ENCODE data around the gene CEP43.

The CEP43 gene

GRCh38 chr6:167045828-167046580, 46.8 kb downstream of the CEP43 start:
- TF ChIP-seq CTCF (IDR thresholded peaks at IDR 0.05; ENCODE audit: low read length, missing control alignments) = peak; percentile 5
- DNase-seq (ENCODE audit: low read depth) = no peak
- H3K4me3 ChIP-seq (replicated peaks; ENCODE audit: low read depth, low read length) = no peak overlapping the region

DNA sequence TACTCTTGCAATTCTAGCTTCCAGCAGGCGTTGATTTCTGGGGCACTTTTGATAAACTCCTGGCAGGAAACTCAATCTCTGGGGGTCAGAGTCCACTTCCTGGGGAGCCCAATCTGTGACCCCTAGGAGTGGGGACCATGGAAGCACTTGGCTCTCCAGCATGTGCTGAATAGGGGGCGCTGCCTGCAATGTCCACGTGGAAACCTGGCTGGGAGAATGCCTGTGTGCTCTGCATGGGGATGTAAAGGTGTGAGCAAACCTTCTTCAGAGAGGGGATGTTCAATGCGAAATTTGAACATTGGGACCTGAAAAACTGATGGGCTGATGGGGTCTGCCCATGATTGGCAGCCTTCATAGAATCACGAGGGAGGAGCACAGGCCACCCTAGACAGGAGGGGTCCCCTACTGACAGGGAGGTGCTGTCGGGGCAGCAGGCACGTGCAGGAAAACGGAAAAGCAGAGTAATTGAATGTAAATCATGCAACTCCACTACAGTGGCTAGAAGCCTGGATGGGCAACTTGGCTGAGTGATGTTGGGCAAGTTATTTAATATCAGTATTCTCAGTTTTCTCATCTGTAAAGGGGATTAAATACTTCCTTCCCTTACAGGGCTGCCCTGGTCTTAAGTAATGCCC, 47.8 kb downstream of the CEP43 start:
- no peak overlapping the region for H3K4me3 ChIP-seq (replicated peaks; ENCODE audit: low read depth, low read length)
- TF ChIP-seq CTCF (IDR thresholded peaks at IDR 0.05; ENCODE audit: low read length, missing control alignments) = no peak
- DNase-seq (ENCODE audit: low read depth) = no peak

- DNase-seq (ENCODE audit: low read depth) = no peak
- no peak for TF ChIP-seq CTCF (IDR thresholded peaks at IDR 0.05; ENCODE audit: low read length, missing control alignments)
- H3K4me3 ChIP-seq (replicated peaks; ENCODE audit: low read depth, low read length) = no peak overlapping the region
These were observed 48.4 kb downstream of the CEP43 start for GRCh38 chr6:167047554-167047953.
